Stimulated activated CD4-positive, alpha-beta T cell treated with anti-CD3 and anti-CD28 coated beads, Interleukin-4, amount 100 ng/mL, for 4 hours (primary cell): Measurements from ENCODE around the gene KRTAP23-1.

Experiments
- DNase-seq, 2 experiments: peaks; one replicate each; pipeline ENCODE4 v3.0.0-alpha.2; 2020

The KRTAP23-1 gene

GRCh38 chr21:30348506-30348905 lies at the start of gene KRTAP23-1:
TSS of gene KRTAP23-1 (minus strand) at chr21:30348606. CDS start at chr21:30348606, 0 bp downstream.
- no peak for DNase-seq

- no peak for DNase-seq
These were observed 47.3 kb upstream of the KRTAP23-1 start, which contains the start of gene KRTAP13-1 for GRCh38 chr21:30395731-30396130. TSS of gene KRTAP13-1 (plus strand) at chr21:30396031. CDS start at chr21:30396087, 56 bp downstream.

- DNase-seq: no peak
These were observed 43.2 kb upstream of the KRTAP23-1 start for GRCh38 chr21:30391492-30392025.

- no peak for DNase-seq
These were observed 33.8 kb upstream of the KRTAP23-1 start for GRCh38 chr21:30382201-30382600.

GRCh38 chr21:30372139-30372770 lies 23.8 kb upstream of the KRTAP23-1 start, which contains the start of gene KRTAP13-2:
TSS of gene KRTAP13-2 (minus strand) at chr21:30372271. CDS start at chr21:30372213, 58 bp downstream.
- no peak for DNase-seq

GRCh38 chr21:30355906-30356305 lies 7.5 kb upstream of the KRTAP23-1 start:
- no peak for DNase-seq

GRCh38 chr21:30354308-30355005 lies 6.1 kb upstream of the KRTAP23-1 start:
- DNase-seq: no peak

GRCh38 chr21:30351534-30351933 lies 3.1 kb upstream of the KRTAP23-1 start:
- no peak for DNase-seq

GRCh38 chr21:30349572-30349971 lies 1.2 kb upstream of the KRTAP23-1 start:
- DNase-seq: no peak

- no peak for DNase-seq
These were observed 3.4 kb downstream of the KRTAP23-1 start for GRCh38 chr21:30345014-30345413.

- peak; percentile 5 to 21 for DNase-seq
These were observed 7.5 kb downstream of the KRTAP23-1 start for GRCh38 chr21:30340714-30341573.

GRCh38 chr21:30338717-30339116 lies 9.7 kb downstream of the KRTAP23-1 start:
- DNase-seq: no peak

- DNase-seq: no peak
These were observed 10.6 kb downstream of the KRTAP23-1 start for GRCh38 chr21:30337772-30338171.

- no peak for DNase-seq
These were observed 11.1 kb downstream of the KRTAP23-1 start, which contains the start of gene KRTAP27-1 for GRCh38 chr21:30337276-30337744. TSS of gene KRTAP27-1 (minus strand) at chr21:30337694. CDS start at chr21:30337668, 26 bp downstream.

GRCh38 chr21:30336596-30336995 lies 11.8 kb downstream of the KRTAP23-1 start:
- DNase-seq: no peak

- no peak for DNase-seq
These were observed 14.7 kb downstream of the KRTAP23-1 start for GRCh38 chr21:30333736-30334135.

- no peak for DNase-seq
These were observed 15.7 kb downstream of the KRTAP23-1 start for GRCh38 chr21:30332681-30333080.

- DNase-seq: no peak
These were observed 19.1 kb downstream of the KRTAP23-1 start for GRCh38 chr21:30329203-30329875.

- DNase-seq: no peak
These were observed 22.0 kb downstream of the KRTAP23-1 start for GRCh38 chr21:30326390-30326789.

- no peak for DNase-seq
These were observed 28.2 kb downstream of the KRTAP23-1 start, which contains the start of gene KRTAP26-1 for GRCh38 chr21:30320215-30320614. TSS of gene KRTAP26-1 (minus strand) at chr21:30320315. CDS start at chr21:30320035, 280 bp downstream.

- no peak for DNase-seq
These were observed 32.7 kb downstream of the KRTAP23-1 start for GRCh38 chr21:30315701-30316100.

- DNase-seq: no peak
These were observed 41.5 kb downstream of the KRTAP23-1 start for GRCh38 chr21:30306884-30307283.
